Airway epithelial cell (primary cell): ENCODE results near the gene METTL22. TPM values are rescaled to one million over a fixed set of nuclear protein-coding genes. Genes with fewer than 3 reads are reported as not detected.

Experiments
- total RNA-seq: library from RNA; depleted of rRNA; stranded (reverse); fragments of >200 nt; gene quantifications from 2 replicates; pipeline ENCODE4 v1.2.3, GENCODE V29; 2015

The METTL22 gene, protein sequence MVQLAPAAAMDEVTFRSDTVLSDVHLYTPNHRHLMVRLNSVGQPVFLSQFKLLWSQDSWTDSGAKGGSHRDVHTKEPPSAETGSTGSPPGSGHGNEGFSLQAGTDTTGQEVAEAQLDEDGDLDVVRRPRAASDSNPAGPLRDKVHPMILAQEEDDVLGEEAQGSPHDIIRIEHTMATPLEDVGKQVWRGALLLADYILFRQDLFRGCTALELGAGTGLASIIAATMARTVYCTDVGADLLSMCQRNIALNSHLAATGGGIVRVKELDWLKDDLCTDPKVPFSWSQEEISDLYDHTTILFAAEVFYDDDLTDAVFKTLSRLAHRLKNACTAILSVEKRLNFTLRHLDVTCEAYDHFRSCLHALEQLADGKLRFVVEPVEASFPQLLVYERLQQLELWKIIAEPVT
- 11.8 and 18.3 TPM in 2 replicates for total RNA-seq

DNA sequence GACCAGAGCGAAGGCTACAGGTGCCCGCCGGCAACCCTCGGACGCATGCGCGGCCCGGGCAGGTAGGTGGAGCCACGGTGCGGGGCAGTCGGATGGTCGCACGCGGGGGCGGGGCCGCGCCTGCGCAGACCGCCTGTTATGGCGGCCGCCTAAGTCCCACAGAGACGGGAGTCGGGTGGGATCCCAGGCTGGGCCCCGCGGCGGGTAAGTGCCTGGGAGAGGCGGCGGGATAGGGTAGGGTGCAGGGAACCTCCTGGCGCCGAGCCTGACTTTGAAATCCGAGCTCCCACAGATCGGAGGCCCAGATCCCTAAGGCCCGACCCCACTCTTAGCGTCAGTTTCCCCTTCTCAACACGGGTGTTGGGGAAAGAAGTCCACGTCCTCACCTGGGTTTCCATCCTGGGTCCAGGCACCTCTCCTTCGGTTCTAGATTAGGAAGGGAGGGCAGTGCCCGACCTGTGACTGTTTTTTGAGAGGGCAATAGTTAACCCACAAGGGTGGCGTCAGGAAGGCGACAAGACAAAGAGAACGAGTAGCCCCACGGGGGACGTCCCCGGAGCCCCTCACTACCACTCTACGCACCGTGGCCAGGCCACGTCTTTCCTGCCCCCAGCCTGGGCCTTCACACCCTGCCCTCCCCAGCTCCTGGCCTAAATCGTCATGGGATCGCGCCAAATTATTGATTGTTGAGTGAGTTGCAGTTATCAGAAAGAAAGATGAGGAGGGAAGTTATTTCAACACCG, at the start of gene METTL22:
Gene METTL22 (plus strand): TSS at position 127 of the 743 bp plus-strand sequence. CDS start 3,968 bp downstream, outside the sequence.

DNA sequence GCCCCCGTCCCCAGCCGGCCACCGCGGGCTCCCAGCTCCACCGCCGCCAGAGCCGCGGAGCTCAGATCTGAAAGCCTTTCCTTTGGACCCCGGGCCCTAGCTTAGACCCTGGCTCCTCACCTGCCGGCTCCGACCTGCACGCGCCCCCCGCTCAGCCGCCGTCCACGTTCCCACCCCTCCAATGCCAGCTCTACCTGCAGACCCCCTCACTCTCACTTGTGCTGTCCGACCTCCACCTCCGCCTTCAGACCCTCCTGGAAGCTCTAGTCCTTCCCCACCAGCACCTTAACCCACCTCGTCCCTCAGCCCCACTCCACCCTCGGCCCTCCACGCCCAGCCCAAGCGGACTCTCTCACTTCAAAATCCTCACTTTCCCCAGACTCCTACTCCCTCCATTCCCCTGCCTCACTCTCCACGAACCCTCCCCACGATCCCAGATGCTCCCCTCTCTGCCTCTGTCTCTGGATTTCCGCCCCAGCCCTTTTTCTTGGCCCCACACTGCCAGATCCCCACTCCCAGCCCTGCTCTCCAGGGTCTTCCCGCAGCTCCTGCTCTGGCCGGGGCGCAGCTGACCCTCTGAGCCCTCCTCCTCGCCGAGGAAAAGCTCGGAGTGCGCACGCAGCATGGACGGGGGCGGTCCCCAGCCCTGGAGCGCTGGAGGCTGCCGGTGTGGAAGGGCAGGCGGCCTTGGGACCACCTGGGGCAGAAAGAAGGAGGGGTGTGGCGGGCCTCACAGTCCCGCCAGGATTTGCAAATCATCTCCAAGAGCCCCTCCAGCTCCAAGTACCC, 31.4 kb upstream of the METTL22 start, which contains the start of gene TMEM114:
Gene TMEM114 (minus strand): TSS at position 612 of the 789 bp plus-strand sequence. CDS start 673 bp downstream, outside the sequence.

DNA sequence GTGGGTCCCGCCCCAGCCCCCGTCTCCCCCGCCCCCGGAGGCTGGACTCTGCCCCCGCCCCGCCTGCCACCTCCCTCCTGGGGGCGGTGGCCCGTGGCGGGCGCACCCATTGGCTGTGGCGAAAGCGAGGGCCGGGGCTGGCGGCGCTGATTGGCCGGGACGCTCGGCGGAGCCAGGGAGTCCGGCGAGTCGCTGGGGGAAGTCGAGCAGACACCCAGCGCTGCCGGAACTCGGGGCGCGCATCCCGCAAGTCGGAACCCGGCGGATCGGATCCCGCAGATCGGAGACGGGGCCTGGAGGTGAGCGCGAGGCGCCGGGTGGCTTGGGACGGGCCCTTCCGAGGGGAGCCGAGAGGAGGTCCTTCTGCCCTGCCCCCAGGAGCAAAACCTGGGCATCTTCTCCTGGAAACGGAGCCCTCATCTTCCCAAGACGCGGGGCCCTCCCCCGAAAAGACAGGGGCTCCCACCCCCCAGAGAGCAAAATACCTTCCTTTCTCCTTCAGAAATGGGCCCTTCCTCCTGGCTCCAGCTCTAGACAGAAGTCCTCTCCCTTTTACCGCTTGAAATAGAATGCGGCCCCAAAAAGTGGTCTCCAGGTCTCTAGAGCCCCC, 53.0 kb downstream of the METTL22 start, which contains the start of gene ABAT:
Gene ABAT (plus strand): TSS at position 205 of the 610 bp plus-strand sequence. CDS start 61,123 bp downstream, outside the sequence.

Other genes starting within 250 kb of the METTL22 start
- gene TMEM114, start 31.2 kb upstream of the METTL22 start, total RNA-seq: not detected in 2 replicates
- 5.9 and 9.3 TPM in 2 replicates for gene ABAT, start 52.9 kb downstream of the METTL22 start, total RNA-seq
- gene TMEM186, start 175.9 kb downstream of the METTL22 start, total RNA-seq: 10.1 and 11.4 TPM in 2 replicates
- gene PMM2, start 176.1 kb downstream of the METTL22 start, total RNA-seq: 36.5 and 36.7 TPM in 2 replicates
- gene CARHSP1, start 247.3 kb downstream of the METTL22 start, total RNA-seq: 95.3 and 105 TPM in 2 replicates